Panc1 (cell line): ENCODE data around the gene MAGI2. TPM values are rescaled to one million over a fixed set of nuclear protein-coding genes. Genes with fewer than 3 reads are reported as not detected.

ENCODE experiments used
- ATAC-seq: fragments of 200-7000 bp; cut with Tn5 transposase; 2 replicates; pipeline ENCODE4 v1.9.1; 2020; ENCODE audit warnings: mild to moderate bottlenecking, moderate library complexity
- BruUV-seq: library from RNA; stranded (reverse); fragments of 400-500 nt; replicated peaks from 2 replicates; lab custom pipeline; 2021; lab: Mats Ljungman, UMichigan
- CTCF ChIA-PET: fragments of 300-600 bp; sonication (Branson Sonifier 250); formaldehyde crosslinking; loops from one replicate; lab custom pipeline; 2022; ENCODE audit warnings: antibody characterized with exemption; lab: Charles Lee
- POLR2A ChIA-PET: fragments of 300-600 bp; sonication (Branson Sonifier 250); formaldehyde crosslinking; loops from one replicate; lab custom pipeline; 2022; ENCODE audit warnings: antibody characterized with exemption; lab: Charles Lee
- DNase-seq: peaks from one replicate; pipeline ENCODE4 v3.0.0-alpha.2; 2010; ENCODE audit warnings: low read depth, low spot score
- H3K27ac ChIP-seq: 2 replicates; pipeline ENCODE4 v1.5.1; 2011; ENCODE audit warnings: mild to moderate bottlenecking, low read length, inconsistent platforms
- H3K27me3 ChIP-seq: fragments of 200-500 bp; sonication (Bioruptor generic); 2 replicates; pipeline ENCODE4 v1.6.0; 2014; ENCODE audit warnings: low read length, inconsistent platforms; ENCODE audit not compliant: control insufficient read depth, insufficient read depth
- H3K36me3 ChIP-seq: fragments of 200-500 bp; sonication (Bioruptor generic); 2 replicates; pipeline ENCODE4 v1.5.1; 2014; ENCODE audit warnings: inconsistent platforms, mild to moderate bottlenecking, low read length, moderate library complexity; ENCODE audit not compliant: control insufficient read depth, insufficient read depth
- H3K4me1 ChIP-seq: 2 replicates; pipeline ENCODE4 v1.5.1; 2011; ENCODE audit warnings: inconsistent platforms, mild to moderate bottlenecking, low read length, moderate library complexity; ENCODE audit not compliant: control insufficient read depth, insufficient read depth
- H3K4me3 ChIP-seq, 2 experiments: 2 replicates each; pipeline ENCODE4 v1.5.1; 2011 to 2012; ENCODE audit warnings: low read depth in 2 of 2, low read length in 2 of 2, mild to moderate bottlenecking in 2 of 2, inconsistent platforms in 1 of 2, moderate library complexity in 1 of 2
- H3K9me3 ChIP-seq: fragments of 200-500 bp; sonication (Bioruptor generic); 2 replicates; pipeline ENCODE4 v1.5.1; 2014; ENCODE audit warnings: low read depth, mild to moderate bottlenecking, inconsistent platforms, low read length, moderate library complexity; ENCODE audit not compliant: control insufficient read depth, insufficient read depth
- POLR2AphosphoS5 ChIP-seq: IDR thresholded peaks from 2 replicates; pipeline ENCODE4 v1.6.1; 2012; ENCODE audit warnings: mild to moderate bottlenecking, low read depth, low read length, moderate library complexity
- SIN3A ChIP-seq: IDR thresholded peaks from 2 replicates; pipeline ENCODE4 v1.6.1; 2012; ENCODE audit warnings: low read depth, mild to moderate bottlenecking, low read length, moderate library complexity, borderline replicate concordance; ENCODE audit not compliant: insufficient read depth
- TCF7L2 ChIP-seq: IDR thresholded peaks from 2 replicates; pipeline ENCODE4 v1.6.1; 2011; ENCODE audit warnings: mild to moderate bottlenecking, low read depth, low read length, inconsistent platforms
- in situ Hi-C: cut with HindIII; loops from 2 replicates; pipeline ENCODE4 v1.10.0; 2016; ENCODE audit warnings: low sequenced_read_pairs, low pct_unique_long_range_greater_than_20kb
- intact Hi-C: fragments of 100-400 bp; cut with micrococcal nuclease; formaldehyde crosslinking; loops from one replicate; pipeline ENCODE4 v1.10.0; 2022; ENCODE audit not compliant: unreplicated experiment
- total RNA-seq: library from RNA; stranded (reverse); gene quantifications from one replicate; pipeline ENCODE4 v1.2.1, GENCODE V29; 2021; ENCODE audit not compliant: unreplicated experiment
- TF ChIP-seq, protein P1 (sequence below): fragments of 450-650 bp; IDR thresholded peaks from 2 replicates; pipeline ENCODE4 v1.5.1; 2017; ENCODE audit warnings: mild to moderate bottlenecking
- TF ChIP-seq, protein P2 (sequence below), 2 experiments: IDR thresholded peaks; 2 replicates each; pipeline ENCODE4 v1.6.1; 2011 to 2012; ENCODE audit warnings: low read depth in 2 of 2, control low read depth in 1 of 2, low read length in 1 of 2, mild to moderate bottlenecking in 1 of 2, moderate library complexity in 1 of 2; ENCODE audit not compliant: insufficient read depth in 1 of 2

Gene MAGI2
- total RNA-seq, 1 experiment from 2014 or later = 5.4 TPM

- intact Hi-C loops (no loop called here), in situ Hi-C loops (no loop called here)
- Histone ChIP-seq H3K27me3 (no peaks in the 10 kb centered on the region), H3K36me3 (no peaks in the 10 kb centered on the region), H3K4me1 (no peaks in the 10 kb centered on the region), H3K27ac (no peak overlapping the region), H3K4me3 (no peak overlapping the region), H3K9me3 (no peaks in the 10 kb centered on the region)
- ChIA-PET CTCF (no interaction called here), POLR2A (no interaction called here)
- DNase-seq (no peak), ATAC-seq (no peak)
- no TSS peak for BruUV-seq
- TF ChIP-seq SIN3A (no peak), TCF7L2 (no peak), POLR2AphosphoS5 (no peak)
- TF ChIP-seq, protein P1, sequence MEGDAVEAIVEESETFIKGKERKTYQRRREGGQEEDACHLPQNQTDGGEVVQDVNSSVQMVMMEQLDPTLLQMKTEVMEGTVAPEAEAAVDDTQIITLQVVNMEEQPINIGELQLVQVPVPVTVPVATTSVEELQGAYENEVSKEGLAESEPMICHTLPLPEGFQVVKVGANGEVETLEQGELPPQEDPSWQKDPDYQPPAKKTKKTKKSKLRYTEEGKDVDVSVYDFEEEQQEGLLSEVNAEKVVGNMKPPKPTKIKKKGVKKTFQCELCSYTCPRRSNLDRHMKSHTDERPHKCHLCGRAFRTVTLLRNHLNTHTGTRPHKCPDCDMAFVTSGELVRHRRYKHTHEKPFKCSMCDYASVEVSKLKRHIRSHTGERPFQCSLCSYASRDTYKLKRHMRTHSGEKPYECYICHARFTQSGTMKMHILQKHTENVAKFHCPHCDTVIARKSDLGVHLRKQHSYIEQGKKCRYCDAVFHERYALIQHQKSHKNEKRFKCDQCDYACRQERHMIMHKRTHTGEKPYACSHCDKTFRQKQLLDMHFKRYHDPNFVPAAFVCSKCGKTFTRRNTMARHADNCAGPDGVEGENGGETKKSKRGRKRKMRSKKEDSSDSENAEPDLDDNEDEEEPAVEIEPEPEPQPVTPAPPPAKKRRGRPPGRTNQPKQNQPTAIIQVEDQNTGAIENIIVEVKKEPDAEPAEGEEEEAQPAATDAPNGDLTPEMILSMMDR = no peak
- TF ChIP-seq, protein P2, sequence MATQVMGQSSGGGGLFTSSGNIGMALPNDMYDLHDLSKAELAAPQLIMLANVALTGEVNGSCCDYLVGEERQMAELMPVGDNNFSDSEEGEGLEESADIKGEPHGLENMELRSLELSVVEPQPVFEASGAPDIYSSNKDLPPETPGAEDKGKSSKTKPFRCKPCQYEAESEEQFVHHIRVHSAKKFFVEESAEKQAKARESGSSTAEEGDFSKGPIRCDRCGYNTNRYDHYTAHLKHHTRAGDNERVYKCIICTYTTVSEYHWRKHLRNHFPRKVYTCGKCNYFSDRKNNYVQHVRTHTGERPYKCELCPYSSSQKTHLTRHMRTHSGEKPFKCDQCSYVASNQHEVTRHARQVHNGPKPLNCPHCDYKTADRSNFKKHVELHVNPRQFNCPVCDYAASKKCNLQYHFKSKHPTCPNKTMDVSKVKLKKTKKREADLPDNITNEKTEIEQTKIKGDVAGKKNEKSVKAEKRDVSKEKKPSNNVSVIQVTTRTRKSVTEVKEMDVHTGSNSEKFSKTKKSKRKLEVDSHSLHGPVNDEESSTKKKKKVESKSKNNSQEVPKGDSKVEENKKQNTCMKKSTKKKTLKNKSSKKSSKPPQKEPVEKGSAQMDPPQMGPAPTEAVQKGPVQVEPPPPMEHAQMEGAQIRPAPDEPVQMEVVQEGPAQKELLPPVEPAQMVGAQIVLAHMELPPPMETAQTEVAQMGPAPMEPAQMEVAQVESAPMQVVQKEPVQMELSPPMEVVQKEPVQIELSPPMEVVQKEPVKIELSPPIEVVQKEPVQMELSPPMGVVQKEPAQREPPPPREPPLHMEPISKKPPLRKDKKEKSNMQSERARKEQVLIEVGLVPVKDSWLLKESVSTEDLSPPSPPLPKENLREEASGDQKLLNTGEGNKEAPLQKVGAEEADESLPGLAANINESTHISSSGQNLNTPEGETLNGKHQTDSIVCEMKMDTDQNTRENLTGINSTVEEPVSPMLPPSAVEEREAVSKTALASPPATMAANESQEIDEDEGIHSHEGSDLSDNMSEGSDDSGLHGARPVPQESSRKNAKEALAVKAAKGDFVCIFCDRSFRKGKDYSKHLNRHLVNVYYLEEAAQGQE (IDR thresholded peaks at IDR 0.05; ENCODE audit: insufficient read depth in 1 of 2, low read depth in 2 of 2, low read length in 1 of 2) = no peak
These were observed 665.6 kb downstream of the MAGI2 start for GRCh38 chr7:78787854-78788253.

DNA sequence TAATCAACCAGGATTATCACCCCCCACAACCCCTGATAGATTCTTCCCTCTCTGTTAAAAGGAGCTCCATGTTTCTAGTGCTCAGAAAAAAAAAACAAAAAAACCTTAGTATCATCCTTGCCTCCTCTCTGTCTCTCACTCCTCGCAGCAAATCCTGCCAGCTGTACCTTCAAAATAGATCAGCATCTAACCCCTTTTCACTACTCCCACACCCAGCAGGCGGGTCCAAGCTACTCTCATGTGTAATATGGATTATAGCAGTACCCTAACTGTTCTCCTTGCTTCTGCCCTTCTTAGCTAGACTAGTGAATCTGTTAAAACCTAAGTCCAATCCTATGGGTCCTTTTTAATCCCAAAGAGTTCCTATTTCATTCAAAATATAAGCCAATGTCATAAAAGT is 667.4 kb downstream of the MAGI2 start:
- in situ Hi-C loops (no loop called here), intact Hi-C loops (no loop called here)
- no peaks in the 10 kb centered on the region for H3K4me1 ChIP-seq
- H3K9me3 ChIP-seq = no peaks in the 10 kb centered on the region
- TF ChIP-seq, protein P2 (IDR thresholded peaks at IDR 0.05; ENCODE audit: insufficient read depth in 1 of 2, low read depth in 2 of 2, low read length in 1 of 2) = no peak
- TF ChIP-seq POLR2AphosphoS5 = no peak
- TF ChIP-seq TCF7L2 = no peak
- TF ChIP-seq, protein P1 = no peak
- TF ChIP-seq SIN3A = no peak
- ChIA-PET CTCF (no interaction called here), POLR2A (interaction anchor here (0.6 kb wide), 1 partner anchor 8 kb away, joined by 4 read pairs; no protein-coding TSS in a partner anchor)
- no peak overlapping the region for H3K27ac ChIP-seq
- no TSS peak for BruUV-seq
- ATAC-seq (no peak), DNase-seq (no peak)
- H3K36me3 ChIP-seq = no peaks in the 10 kb centered on the region
- H3K27me3 ChIP-seq = no peaks in the 10 kb centered on the region
- no peak overlapping the region for H3K4me3 ChIP-seq
